Measurements from ENCODE around the gene PRIM1.
"Not testable (repeated sequence)": the region's sequence is repeated elsewhere in the genome, so short reads cannot be mapped to it uniquely, and the experiment has no call there.

PRIM1 gene

GRCh38 chr12:56751712-56752598 lies at the start of gene PRIM1:
PRIM1 (minus strand) TSS chr12:56752323; CDS start chr12:56752298, 25 bp downstream.
- peaks cover 44% of the 10 kb centered on the region for H3K36me3 Mint-ChIP-seq (ENCODE audit: low read depth)
- peaks cover 48% of the 10 kb centered on the region for H3K4me1 Mint-ChIP-seq (ENCODE audit: low read depth)
- H3K27me3 Mint-ChIP-seq: no peaks in the 10 kb centered on the region
- H3K4me3 Mint-ChIP-seq: peak within 1 kb of the TSS; percentile 95
- H3K9me3 Mint-ChIP-seq: no peaks in the 10 kb centered on the region
- peak within 1 kb of the TSS; percentile 99 for H3K27ac Mint-ChIP-seq

GRCh38 chr12:56800221-56800620 lies 48.1 kb upstream of the PRIM1 start:
- Mint-ChIP-seq H3K4me1 (ENCODE audit: low read depth) (no peaks in the 10 kb centered on the region), H3K4me3 (no peak overlapping the region), H3K36me3 (ENCODE audit: low read depth) (no peaks in the 10 kb centered on the region), H3K27ac (no peak overlapping the region), H3K27me3 (no peaks in the 10 kb centered on the region), H3K9me3 (no peaks in the 10 kb centered on the region)

GRCh38 chr12:56799345-56799744 lies 47.2 kb upstream of the PRIM1 start:
- H3K36me3 Mint-ChIP-seq (ENCODE audit: low read depth); H3K4me1 Mint-ChIP-seq (ENCODE audit: low read depth); H3K27ac Mint-ChIP-seq; H3K4me3 Mint-ChIP-seq; H3K9me3 Mint-ChIP-seq; H3K27me3 Mint-ChIP-seq: not testable (repeated sequence)

GRCh38 chr12:56795791-56796190 lies 43.7 kb upstream of the PRIM1 start:
- not testable (repeated sequence) for H3K27ac Mint-ChIP-seq, H3K27me3 Mint-ChIP-seq

GRCh38 chr12:56795046-56795562 lies 43.0 kb upstream of the PRIM1 start:
- not testable (repeated sequence) for H3K36me3 Mint-ChIP-seq (ENCODE audit: low read depth); H3K27ac Mint-ChIP-seq; H3K4me1 Mint-ChIP-seq (ENCODE audit: low read depth); H3K27me3 Mint-ChIP-seq; H3K9me3 Mint-ChIP-seq; H3K4me3 Mint-ChIP-seq

More at GRCh38 chr12:56795791-56796190, 43.7 kb upstream of the PRIM1 start:
- not testable (repeated sequence) for H3K4me3 Mint-ChIP-seq; H3K36me3 Mint-ChIP-seq (ENCODE audit: low read depth); H3K9me3 Mint-ChIP-seq; H3K4me1 Mint-ChIP-seq (ENCODE audit: low read depth)

- not testable (repeated sequence) for H3K36me3 Mint-ChIP-seq (ENCODE audit: low read depth)
Measured at GRCh38 chr12:56793124-56793523, 41.0 kb upstream of the PRIM1 start.

GRCh38 chr12:56792678-56793077 lies 40.6 kb upstream of the PRIM1 start:
- H3K36me3 Mint-ChIP-seq (ENCODE audit: low read depth): no peaks in the 10 kb centered on the region
- peaks cover 4% of the 10 kb centered on the region for H3K27me3 Mint-ChIP-seq
- H3K9me3 Mint-ChIP-seq: no peaks in the 10 kb centered on the region
- no peak overlapping the region for H3K4me3 Mint-ChIP-seq
- no peak overlapping the region for H3K27ac Mint-ChIP-seq
- H3K4me1 Mint-ChIP-seq (ENCODE audit: low read depth): no peaks in the 10 kb centered on the region

More at GRCh38 chr12:56793124-56793523, 41.0 kb upstream of the PRIM1 start:
- not testable (repeated sequence) for H3K9me3 Mint-ChIP-seq; H3K27ac Mint-ChIP-seq; H3K27me3 Mint-ChIP-seq; H3K4me1 Mint-ChIP-seq (ENCODE audit: low read depth); H3K4me3 Mint-ChIP-seq

GRCh38 chr12:56789429-56789828 lies 37.3 kb upstream of the PRIM1 start:
- not testable (repeated sequence) for H3K9me3 Mint-ChIP-seq; H3K4me3 Mint-ChIP-seq; H3K4me1 Mint-ChIP-seq (ENCODE audit: low read depth); H3K27me3 Mint-ChIP-seq; H3K27ac Mint-ChIP-seq; H3K36me3 Mint-ChIP-seq (ENCODE audit: low read depth)

- no peaks in the 10 kb centered on the region for H3K4me1 Mint-ChIP-seq (ENCODE audit: low read depth)
- H3K4me3 Mint-ChIP-seq: no peak overlapping the region
- no peaks in the 10 kb centered on the region for H3K9me3 Mint-ChIP-seq
- H3K27me3 Mint-ChIP-seq: peaks cover 4% of the 10 kb centered on the region
- no peaks in the 10 kb centered on the region for H3K36me3 Mint-ChIP-seq (ENCODE audit: low read depth)
- no peak overlapping the region for H3K27ac Mint-ChIP-seq
Measured at GRCh38 chr12:56787498-56787897, 35.4 kb upstream of the PRIM1 start.

- Mint-ChIP-seq H3K27ac (no peak overlapping the region), H3K4me1 (ENCODE audit: low read depth) (no peaks in the 10 kb centered on the region), H3K4me3 (no peak overlapping the region), H3K27me3 (no peaks in the 10 kb centered on the region), H3K36me3 (ENCODE audit: low read depth) (no peaks in the 10 kb centered on the region), H3K9me3 (no peaks in the 10 kb centered on the region)
Measured at GRCh38 chr12:56785874-56786273, 33.8 kb upstream of the PRIM1 start.

GRCh38 chr12:56785141-56785865 lies 33.2 kb upstream of the PRIM1 start:
- H3K27me3 Mint-ChIP-seq: no peaks in the 10 kb centered on the region
- H3K4me3 Mint-ChIP-seq: no peak overlapping the region
- no peaks in the 10 kb centered on the region for H3K4me1 Mint-ChIP-seq (ENCODE audit: low read depth)
- H3K9me3 Mint-ChIP-seq: no peaks in the 10 kb centered on the region
- no peaks in the 10 kb centered on the region for H3K36me3 Mint-ChIP-seq (ENCODE audit: low read depth)
- no peak overlapping the region for H3K27ac Mint-ChIP-seq

- Mint-ChIP-seq H3K4me3 (no peak overlapping the region), H3K36me3 (ENCODE audit: low read depth) (no peaks in the 10 kb centered on the region), H3K27me3 (no peaks in the 10 kb centered on the region), H3K9me3 (no peaks in the 10 kb centered on the region), H3K27ac (no peak overlapping the region), H3K4me1 (ENCODE audit: low read depth) (no peaks in the 10 kb centered on the region)
Measured at GRCh38 chr12:56781726-56782125, 29.6 kb upstream of the PRIM1 start.

- Mint-ChIP-seq H3K9me3 (no peaks in the 10 kb centered on the region), H3K27me3 (no peaks in the 10 kb centered on the region), H3K36me3 (ENCODE audit: low read depth) (no peaks in the 10 kb centered on the region), H3K4me3 (no peak overlapping the region), H3K4me1 (ENCODE audit: low read depth) (no peaks in the 10 kb centered on the region), H3K27ac (no peak overlapping the region)
Measured at GRCh38 chr12:56778756-56779155, 26.6 kb upstream of the PRIM1 start.

- Mint-ChIP-seq H3K4me1 (ENCODE audit: low read depth) (no peaks in the 10 kb centered on the region), H3K36me3 (ENCODE audit: low read depth) (no peaks in the 10 kb centered on the region), H3K27me3 (no peaks in the 10 kb centered on the region), H3K27ac (no peak overlapping the region), H3K4me3 (no peak overlapping the region), H3K9me3 (no peaks in the 10 kb centered on the region)
Measured at GRCh38 chr12:56776654-56777053, 24.5 kb upstream of the PRIM1 start.

- Mint-ChIP-seq H3K27ac (no peak overlapping the region), H3K27me3 (no peaks in the 10 kb centered on the region)
Measured at GRCh38 chr12:56775638-56776037, 23.5 kb upstream of the PRIM1 start.

More at GRCh38 chr12:56775638-56776037, 23.5 kb upstream of the PRIM1 start:
- H3K36me3 Mint-ChIP-seq (ENCODE audit: low read depth): no peaks in the 10 kb centered on the region
- H3K4me1 Mint-ChIP-seq (ENCODE audit: low read depth): no peaks in the 10 kb centered on the region
- no peaks in the 10 kb centered on the region for H3K9me3 Mint-ChIP-seq
- no peak overlapping the region for H3K4me3 Mint-ChIP-seq
